AG10803 (cell line): ENCODE data around the gene CHAC2.

ENCODE experiments used
- DNase-seq: peaks from one replicate; pipeline ENCODE4 v3.0.0; 2010; ENCODE audit warnings: low read depth
- H3K4me3 ChIP-seq: 2 replicates; pipeline ENCODE4 v1.5.1; 2011; ENCODE audit warnings: mild to moderate bottlenecking, low read length, control low read depth
- CTCF ChIP-seq: conservative IDR thresholded peaks from 2 replicates; pipeline ENCODE4 v1.5.1; 2011; ENCODE audit warnings: mild to moderate bottlenecking, low read length, control low read depth, inconsistent platforms

Gene CHAC2

DNA sequence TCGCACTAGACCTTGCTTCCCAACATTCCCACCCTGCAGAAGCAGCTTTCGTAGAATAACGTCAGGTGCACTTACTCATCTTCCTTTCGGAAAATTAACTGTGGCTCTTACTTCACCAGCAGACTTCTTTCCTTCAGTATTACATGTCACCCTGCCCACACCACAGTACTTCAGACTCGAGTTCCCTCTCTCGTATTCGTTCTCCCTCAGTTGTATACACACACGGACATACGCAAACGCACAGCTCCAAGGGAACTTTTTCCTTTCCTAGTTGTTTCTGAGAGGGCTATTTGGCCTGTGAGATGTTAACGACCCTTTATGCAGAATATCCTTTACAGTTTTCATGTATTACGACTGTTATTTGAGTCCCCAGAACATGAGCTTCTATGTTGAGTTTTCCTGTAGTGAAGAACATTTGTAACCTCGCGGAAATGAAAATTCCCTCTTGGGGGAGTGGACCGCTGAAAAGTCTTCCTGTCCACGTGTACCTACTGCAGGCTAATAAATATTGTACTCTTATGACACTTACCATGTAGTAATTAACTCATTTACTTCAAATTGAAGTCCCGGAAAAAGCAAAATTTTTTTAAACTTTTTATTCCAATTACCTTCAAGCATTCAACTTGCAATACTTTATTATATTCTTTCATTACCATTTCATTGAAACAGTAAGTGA lies 20.1 kb downstream of the CHAC2 start:
- DNase-seq, result peak; percentile 15
- peak overlapping the region; percentile 96 for H3K4me3 ChIP-seq
- TF ChIP-seq CTCF, result no peak

DNA sequence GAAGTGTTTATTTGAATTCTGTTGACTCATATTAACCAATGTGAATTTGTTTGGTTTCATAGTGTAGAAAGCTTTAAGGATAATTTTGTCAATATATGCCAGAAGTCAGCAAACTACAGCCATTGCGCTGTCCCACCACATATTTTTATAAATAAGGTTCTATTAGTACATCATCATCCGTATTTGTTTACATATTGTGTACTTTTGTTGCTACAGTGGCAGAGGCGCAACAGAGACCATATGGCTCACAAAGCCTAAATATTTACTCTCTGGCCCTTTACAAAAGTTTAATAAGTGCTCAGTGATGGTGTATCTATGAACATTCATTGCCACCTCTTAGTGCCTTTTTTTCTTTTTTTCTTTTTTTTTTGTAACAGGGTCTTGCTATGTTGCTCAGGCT lies 25.7 kb downstream of the CHAC2 start:
- no peak for TF ChIP-seq CTCF
- no peak for DNase-seq
- H3K4me3 ChIP-seq, result no peak overlapping the region

DNA sequence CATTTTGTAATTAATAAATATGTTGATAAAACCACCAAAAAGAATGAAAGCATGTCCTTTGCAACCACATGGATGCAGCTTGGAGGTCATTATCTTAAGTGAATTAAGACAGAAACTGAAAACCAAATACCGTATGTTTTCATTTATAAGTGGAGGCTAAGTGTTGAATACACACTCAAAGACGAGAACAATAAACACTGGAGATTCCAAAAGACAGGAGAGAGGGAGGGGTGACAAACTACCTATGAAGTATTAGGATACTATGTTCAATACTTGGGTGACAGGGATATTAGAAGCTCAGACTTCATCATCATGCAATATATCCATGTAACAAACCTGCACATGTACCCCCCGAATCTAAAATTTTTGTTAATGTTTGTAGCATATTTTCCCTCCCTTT lies 26.2 kb downstream of the CHAC2 start:
- TF ChIP-seq CTCF, result no peak
- H3K4me3 ChIP-seq, result no peak overlapping the region
- DNase-seq, result no peak

DNA sequence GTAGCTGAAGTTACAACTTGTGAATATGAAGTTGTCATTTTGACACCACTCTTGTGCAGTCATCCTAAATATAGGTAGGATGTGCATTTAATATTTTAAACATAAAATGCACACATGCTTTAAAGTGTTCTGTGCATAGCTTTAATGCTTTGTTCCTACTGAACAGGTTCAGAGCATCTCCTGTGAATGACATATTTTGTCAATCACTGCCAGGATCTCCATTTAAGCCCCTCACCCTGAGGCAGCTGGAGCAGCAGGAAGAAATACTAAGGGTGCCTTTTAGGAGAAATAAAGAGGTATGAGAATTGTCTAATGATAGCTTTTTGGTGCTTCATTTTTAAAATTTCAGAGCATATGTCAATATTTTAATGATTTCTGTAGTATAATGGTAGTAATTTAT lies 33.9 kb downstream of the CHAC2 start:
- H3K4me3 ChIP-seq, result no peak overlapping the region
- DNase-seq, result no peak
- TF ChIP-seq CTCF, result no peak

DNA sequence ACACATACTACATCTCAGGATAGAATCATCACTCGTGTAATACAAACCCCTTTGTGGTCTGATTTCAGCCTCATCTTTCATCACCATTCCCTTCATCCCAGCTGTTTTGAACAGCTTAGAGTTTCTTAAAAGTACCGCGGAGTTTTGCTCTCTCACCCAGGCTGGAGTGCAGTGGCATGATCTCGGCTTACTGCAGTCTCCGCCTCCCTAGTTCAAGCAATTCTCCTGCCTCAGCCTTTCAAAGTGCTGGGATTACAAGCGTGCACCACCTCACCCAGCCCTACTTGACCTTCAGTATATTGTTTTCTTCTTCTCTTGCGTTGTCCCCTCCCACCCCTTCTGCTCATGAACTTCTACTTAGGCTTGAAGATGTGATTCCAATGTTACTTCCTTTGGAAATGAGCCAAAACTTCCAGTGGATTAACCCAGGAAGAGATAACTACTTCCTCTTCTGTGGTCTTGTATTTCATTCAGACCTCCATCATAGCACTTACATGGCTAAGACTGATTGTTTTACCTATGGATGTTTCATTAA lies 35.1 kb downstream of the CHAC2 start:
- DNase-seq, result no peak
- no peak for TF ChIP-seq CTCF
- no peak overlapping the region for H3K4me3 ChIP-seq

- no peak for DNase-seq
- TF ChIP-seq CTCF, result no peak
- no peak overlapping the region for H3K4me3 ChIP-seq
Observed at GRCh38 chr2:53811601-53812000, 44.0 kb downstream of the CHAC2 start.

DNA sequence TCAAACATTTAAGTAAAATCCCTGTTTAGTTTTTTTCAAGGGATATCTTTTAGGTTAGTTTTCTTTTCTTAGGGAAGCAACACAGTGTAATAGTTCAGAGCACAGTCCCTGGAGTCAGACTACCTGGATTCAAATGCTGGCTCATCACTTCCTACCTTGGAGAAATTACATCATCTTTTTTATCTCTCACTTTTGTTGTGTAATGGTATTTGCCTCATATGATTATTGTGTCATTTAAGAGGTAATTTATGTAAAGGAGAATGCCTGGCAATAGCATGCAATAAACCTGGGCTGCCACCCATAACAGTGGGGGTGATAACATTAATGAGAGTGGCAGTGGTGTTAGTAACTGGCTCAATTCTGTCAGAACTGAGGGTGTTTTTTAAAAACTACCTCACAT lies 45.5 kb downstream of the CHAC2 start:
- TF ChIP-seq CTCF, result no peak
- DNase-seq, result no peak
- no peak overlapping the region for H3K4me3 ChIP-seq
